Measurements from ENCODE around the gene SMAP2.

SMAP2 gene

DNA sequence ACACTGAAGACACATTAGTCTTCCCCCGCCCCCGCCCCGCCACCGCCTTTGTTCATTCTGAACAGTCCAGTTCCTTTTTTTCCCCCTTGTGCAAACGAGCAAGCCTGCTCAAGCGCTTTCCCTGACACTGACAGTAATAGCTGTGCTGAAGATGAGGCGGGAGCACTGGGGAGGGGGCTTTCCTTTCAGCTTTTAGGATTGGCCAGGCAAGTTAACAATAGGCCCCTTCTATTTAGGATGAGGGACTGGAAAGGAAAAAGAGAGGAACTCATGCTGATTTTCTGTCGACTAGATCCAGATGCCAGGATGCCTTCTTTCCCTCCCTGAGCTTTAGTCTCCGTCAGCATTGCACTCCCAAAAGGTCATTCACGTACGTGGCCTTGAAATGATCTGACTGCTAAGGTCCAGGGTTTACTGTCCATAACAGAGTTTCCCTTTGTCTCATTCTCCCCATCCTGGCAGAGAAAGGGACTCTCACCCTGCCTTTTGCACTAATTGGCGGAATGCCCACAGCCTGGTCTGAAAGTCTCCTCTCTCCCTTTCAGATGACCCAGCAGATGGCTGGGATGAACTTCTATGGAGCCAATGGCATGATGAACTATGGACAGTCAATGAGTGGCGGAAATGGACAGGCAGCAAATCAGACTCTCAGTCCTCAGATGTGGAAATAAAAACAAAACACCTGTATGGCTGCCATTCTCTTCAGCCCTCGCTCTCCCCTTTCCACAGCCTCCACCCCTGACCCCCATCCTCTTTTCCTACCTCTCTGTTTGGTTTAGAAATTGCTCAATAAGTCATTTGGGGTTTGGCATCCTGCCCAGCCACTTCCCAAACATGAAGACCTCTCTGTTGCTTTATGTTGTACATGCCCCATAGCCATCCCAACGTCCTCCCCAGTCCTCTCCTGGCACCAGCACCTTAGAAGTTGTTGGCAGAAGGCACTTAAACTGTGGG lies 48.2 kb downstream of the SMAP2 start:
- DNase-seq (ENCODE audit: low read depth): no peak

GRCh38 chr1:40422630-40423263 lies 49.2 kb downstream of the SMAP2 start:
- no peak for DNase-seq (ENCODE audit: low read depth)

DNA sequence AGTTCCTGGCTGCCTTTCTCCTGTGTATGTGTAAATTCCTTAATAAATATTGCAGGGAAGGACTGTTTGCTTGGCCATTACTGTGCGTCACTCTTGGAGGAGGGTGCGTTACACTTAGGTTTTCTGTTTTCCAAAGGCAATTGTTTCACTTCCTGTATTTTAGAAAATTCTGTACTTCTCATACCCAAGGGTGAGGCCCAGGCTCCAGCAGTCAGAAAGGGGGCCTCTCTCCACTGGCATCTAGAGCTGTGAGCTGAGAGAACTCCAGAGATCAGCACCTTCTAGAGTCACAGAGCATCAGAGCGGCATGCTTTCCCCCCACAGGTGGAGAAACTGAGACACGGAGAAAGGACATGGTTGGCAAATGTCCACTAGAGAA lies 49.7 kb downstream of the SMAP2 start:
- DNase-seq (ENCODE audit: low read depth): no peak

GRCh38 chr1:40423951-40424618 lies 50.6 kb downstream of the SMAP2 start:
- no peak for DNase-seq (ENCODE audit: low read depth)

- DNase-seq (ENCODE audit: low read depth): no peak
Observed at GRCh38 chr1:40425198-40425597, 51.7 kb downstream of the SMAP2 start.

DNA sequence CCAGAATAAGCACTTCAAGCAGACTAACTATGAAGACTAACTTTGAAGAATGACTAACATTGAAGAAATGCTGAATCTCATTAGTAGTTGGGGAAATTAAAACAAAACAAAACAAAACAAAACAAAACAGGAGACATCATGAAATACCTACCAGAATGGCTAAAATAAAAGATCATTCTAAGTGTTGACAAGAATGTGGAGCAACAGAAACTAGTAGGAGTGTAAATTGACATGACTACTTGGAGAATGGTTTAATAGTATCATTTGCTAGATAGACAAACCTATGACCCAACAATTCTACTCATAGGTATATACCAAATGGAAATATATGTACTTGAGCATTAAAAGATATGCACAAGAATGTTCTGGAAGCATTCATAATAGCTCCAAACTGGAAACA lies 57.9 kb downstream of the SMAP2 start:
- DNase-seq (ENCODE audit: low read depth): no peak

DNA sequence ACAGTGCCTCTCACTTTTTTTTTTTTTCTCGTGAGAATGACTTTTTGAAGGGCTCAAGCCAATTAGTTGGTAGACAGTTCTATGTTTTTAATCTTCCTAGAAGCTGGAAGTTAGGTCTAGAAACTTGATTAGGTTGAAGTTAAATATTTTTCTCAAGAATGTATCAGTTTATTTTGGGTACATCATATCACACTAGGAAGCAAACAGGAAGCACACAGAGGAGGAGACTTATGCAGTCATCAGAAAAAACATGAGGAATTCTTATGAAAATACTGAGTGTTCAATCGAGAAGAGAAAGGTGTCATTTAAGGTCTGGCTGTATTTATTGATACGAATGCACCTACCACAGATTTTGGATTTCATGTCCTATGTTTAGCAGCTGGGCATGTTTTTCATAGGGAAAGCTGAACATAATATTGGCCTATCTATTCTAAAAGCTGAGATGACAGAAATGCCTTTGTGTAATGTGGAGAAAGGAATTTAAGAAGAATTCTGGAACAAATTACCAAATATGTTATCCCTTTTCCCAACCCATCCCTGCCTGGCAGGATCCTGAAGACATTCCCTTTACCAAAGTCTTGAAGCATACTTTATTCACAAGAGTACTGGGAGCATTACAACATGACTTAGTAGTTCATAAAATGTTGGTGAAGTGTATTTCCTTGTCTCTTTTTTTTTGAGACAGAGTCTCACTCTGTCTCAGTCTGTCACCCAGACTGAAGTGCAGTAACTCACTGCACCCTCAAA lies 59.3 kb downstream of the SMAP2 start:
- no peak for DNase-seq (ENCODE audit: low read depth)

GRCh38 chr1:40435471-40435870 lies 61.9 kb downstream of the SMAP2 start:
- no peak for DNase-seq (ENCODE audit: low read depth)

DNA sequence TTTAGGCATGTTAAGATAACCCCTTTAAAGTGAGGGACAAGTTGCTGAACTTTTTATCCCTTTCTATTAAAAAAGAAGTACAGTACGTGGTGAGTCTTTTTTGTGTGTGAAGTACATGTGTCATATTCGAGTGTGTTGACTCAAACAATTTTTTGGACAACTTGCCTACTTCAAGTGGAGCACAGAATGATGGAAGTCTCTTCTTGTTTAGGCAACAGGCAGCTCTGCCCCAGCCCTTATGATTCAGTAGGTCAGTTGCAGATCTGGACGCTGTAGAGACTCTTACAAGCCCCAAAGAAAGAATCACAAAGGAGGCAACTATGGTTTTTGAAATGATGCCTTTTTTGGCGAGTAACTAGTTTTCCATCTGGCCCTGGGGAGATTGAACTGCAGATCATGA lies 62.3 kb downstream of the SMAP2 start:
- no peak for DNase-seq (ENCODE audit: low read depth)

DNA sequence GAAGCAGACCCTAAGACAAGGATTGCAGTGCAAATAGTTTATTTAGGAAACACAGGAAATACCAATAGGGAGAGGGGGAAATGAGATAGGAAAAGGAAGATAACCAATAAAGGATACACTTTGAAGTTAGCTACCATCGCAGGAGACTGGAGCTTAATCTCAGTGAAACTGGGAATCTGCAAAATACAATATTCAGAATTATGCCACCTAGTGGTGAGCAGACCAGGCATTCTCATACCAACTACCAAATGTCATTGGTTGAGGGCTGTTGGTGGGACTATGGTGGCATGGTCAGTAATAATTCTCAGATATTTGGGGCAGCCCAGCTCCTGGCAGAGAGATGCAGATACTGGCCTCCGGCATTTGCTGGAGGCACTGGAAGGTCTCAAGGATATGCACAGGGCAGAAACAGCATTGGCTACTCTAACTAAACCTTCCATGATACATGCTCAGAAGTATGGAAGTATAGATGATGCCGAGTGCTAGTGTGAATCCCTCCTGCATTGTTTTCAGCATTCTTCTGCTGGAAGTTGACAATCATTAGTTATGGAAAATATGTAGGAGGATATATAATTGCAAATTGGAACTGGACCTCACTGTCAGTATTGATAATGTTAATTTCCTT lies 65.0 kb downstream of the SMAP2 start:
- no peak for DNase-seq (ENCODE audit: low read depth)

DNA sequence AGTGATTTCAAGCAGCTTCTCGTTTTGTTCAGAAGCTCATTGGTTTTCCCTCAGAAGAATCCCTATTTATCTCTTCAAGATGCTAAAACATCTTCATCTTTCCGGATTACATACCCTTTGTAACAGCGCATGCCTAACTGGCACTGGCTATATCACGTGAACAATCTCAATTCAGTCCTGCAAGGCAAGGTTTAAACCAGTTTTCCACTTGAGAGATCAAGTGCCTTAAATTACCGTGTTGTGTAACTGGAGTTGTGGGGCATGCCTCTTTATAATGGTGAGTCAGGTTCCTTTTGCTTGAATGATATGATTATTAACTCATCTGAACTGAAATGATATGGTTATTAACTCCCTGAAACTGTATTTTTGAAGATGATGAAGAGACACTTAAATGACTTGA lies 65.7 kb downstream of the SMAP2 start:
- DNase-seq (ENCODE audit: low read depth): no peak

- DNase-seq (ENCODE audit: low read depth): peak; percentile 79
Observed at GRCh38 chr1:40449684-40450494, 76.4 kb downstream of the SMAP2 start, which contains the start of gene ZFP69B. TSS of gene ZFP69B (plus strand) at chr1:40450476. CDS start at chr1:40450962, 486 bp downstream.

GRCh38 chr1:40450495-40451237 lies 77.1 kb downstream of the SMAP2 start:
- DNase-seq (ENCODE audit: low read depth): peak; percentile 59

DNA sequence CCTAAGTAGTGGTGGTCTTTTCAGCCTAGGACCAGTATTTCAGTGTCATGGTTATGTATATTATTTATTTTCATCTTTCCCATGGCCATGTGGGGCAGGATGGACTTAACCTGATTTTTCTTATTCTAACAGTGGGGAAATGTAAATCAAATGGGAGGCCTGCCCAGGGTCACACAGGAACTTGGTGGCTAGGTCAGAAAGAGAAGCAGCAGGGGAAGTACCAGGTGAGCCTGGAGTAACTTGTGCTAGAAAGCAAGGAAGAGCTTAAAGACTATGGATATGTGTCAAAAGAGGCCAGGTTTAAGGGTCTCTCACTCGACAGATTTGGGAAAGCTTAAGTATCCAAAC lies 77.7 kb downstream of the SMAP2 start:
- no peak for DNase-seq (ENCODE audit: low read depth)

GRCh38 chr1:40454873-40455272 lies 81.3 kb downstream of the SMAP2 start:
- no peak for DNase-seq (ENCODE audit: low read depth)

- DNase-seq (ENCODE audit: low read depth): no peak
Observed at GRCh38 chr1:40462956-40463590, 89.5 kb downstream of the SMAP2 start.

DNA sequence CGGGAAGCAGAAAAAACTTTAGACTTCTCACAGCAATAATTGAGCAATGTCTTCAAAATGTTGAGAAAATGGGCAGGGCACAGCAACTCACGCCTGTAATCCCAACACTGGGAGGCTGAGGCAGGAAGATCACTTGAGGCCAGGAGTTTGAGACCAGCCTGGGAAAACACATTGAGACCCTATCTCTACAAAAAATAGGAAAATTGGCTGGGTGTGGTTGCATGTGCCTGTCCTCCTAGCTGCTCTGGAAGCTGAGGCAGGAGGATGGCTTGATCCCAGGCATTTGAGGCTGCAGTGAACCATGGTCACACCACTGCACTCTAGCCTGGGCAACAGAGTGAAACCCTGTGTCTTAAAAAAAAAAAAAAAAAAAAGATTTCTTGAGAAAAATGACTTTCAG lies 95.8 kb downstream of the SMAP2 start:
- DNase-seq (ENCODE audit: low read depth): no peak

All from stimulated activated CD8-positive, alpha-beta memory T cell treated with anti-CD3 and anti-CD28 coated beads, Interleukin-15, amount 100 ng/mL, for 1 hour (primary cell).